Gastrocnemius medialis (tissue), 4 donors: Measurements from ENCODE around the gene HIVEP3. TPM values are rescaled to one million over a fixed set of nuclear protein-coding genes. Genes with fewer than 3 reads are reported as not detected.
A peak's percentile ranks its signal among the peaks of the same experiment; 100 is the strongest.

Source experiments
- ATAC-seq, 2 donors: fragments of 150-250 bp; one replicate each; pipeline ENCODE4 v1.9.1; 2016
- DNase-seq, 2 donors: peaks; one replicate each; pipeline ENCODE4 v3.0.0-alpha.2; 2019
- H3K27ac ChIP-seq, 4 donors: fragments of 200-600 bp; sonication (generic); 1 replicate in 1 of 4; 2 replicates in 3 of 4; pipeline ENCODE4 v1.5.1; 2016 to 2018; ENCODE audit warnings: mild to moderate bottlenecking in 2 of 4, moderate library complexity in 1 of 4
- H3K27me3 ChIP-seq, 3 donors: fragments of 200-600 bp; sonication (generic) in 2 of 3; 1 replicate in 1 of 3; 2 replicates in 2 of 3; pipeline versions ENCODE4 v1.5.1 to v1.6.0; 2016 to 2019; ENCODE audit warnings: mild to moderate bottlenecking in 1 of 3, moderate library complexity in 1 of 3
- H3K36me3 ChIP-seq, 2 donors: fragments of 200-600 bp; sonication (generic) in 1 of 2; one replicate each; pipeline ENCODE4 v1.5.1; 2017 to 2018
- H3K4me1 ChIP-seq, 2 donors: fragments of 200-600 bp; sonication (generic) in 1 of 2; one replicate each; pipeline ENCODE4 v1.5.1; 2016 to 2017; ENCODE audit warnings: mild to moderate bottlenecking in 2 of 2
- H3K4me3 ChIP-seq, 4 donors: fragments of 200-600 bp; sonication (generic) in 3 of 4; 1 replicate in 1 of 4; 2 replicates in 3 of 4; pipeline ENCODE4 v1.5.1; 2016 to 2019; ENCODE audit warnings: mild to moderate bottlenecking in 2 of 4
- H3K9me3 ChIP-seq, 3 donors: fragments of 200-600 bp; sonication (generic) in 2 of 3; 1 replicate in 1 of 3; 2 replicates in 2 of 3; pipeline ENCODE4 v1.5.1; 2016 to 2019
- POLR2A ChIP-seq, 2 donors: fragments of 450-650 bp; IDR thresholded peaks; one replicate each; pipeline ENCODE4 v1.6.1; 2017; ENCODE audit warnings: antibody characterized with exemption in 2 of 2, mild to moderate bottlenecking in 2 of 2, moderate library complexity in 2 of 2
- in situ Hi-C, 4 donors: fragments of 200-750 bp; cut with MboI; loops; one replicate each; pipeline versions ENCODE4 v1.15.0 to v1.8.0; 2017; ENCODE audit warnings: low sequenced_read_pairs in 4 of 4
- intact Hi-C: fragments of 100-400 bp; cut with DNase I; formaldehyde crosslinking; loops from one replicate; pipeline ENCODE4 v1.15.1; 2023; ENCODE audit warnings: low total_unique reads
- total RNA-seq, 4 donors: library from RNA; depleted of rRNA; stranded (reverse); fragments of >200 nt; gene quantifications; one replicate each; pipeline versions ENCODE4 v1.1.0 to v1.2.3, GENCODE V29; 2016
- TF ChIP-seq, protein P1 (sequence below), 5 experiments: fragments of 450-650 bp in 3 of 5; fragments of 200-600 bp in 2 of 5; sonication (generic) in 2 of 5; IDR thresholded peaks in 4 of 5; conservative IDR thresholded peaks in 1 of 5; 1 replicate in 4 of 5; 2 replicates in 1 of 5; pipeline ENCODE4 v1.5.1; 2016 to 2019; ENCODE audit warnings: antibody characterized with exemption in 5 of 5, mild to moderate bottlenecking in 3 of 5, moderate library complexity in 3 of 5

Gene HIVEP3
- total RNA-seq, 4 donors from 2014 or later, result 0.80 to 1.8 (median 1.3) TPM

DNA sequence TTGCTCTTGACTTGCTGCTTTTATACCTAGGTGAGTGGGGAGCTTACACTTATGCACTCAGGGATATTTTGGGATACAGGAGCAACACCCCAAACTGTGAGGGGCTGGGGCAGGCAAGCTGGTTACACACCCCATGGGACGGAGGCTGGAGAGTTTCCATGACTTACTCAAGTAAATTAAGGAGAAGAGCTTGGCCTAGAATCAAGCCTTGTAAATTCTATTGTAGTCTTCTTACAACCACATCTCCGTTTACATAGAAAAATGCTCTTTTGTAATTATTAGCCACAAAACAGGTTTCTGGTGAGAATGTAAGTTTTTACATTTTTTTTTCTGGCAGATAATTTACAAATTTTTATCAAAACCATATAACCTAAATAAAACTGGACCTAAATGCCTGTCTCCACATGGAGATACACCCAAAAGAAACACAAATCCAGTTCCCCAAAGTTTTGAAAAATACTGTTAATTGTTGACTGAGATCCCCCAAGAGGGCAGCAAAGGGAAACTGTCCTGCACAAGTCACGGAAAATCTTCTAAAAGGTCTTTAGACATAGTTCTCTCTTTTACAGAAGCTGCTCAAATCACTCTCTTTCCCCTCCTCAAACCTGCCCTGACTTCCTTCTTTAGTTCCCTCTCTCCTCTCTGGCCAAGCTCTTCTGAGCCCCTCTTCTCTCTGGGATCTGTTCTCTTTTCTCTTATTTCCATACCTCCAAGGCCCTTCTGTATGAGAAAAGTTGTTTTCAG is 134.0 kb downstream of the HIVEP3 start:
- Histone ChIP-seq H3K4me1 (peaks cover 5 to 22% of the 10 kb centered on the region in 2 donors), H3K27ac (no peak overlapping the region), H3K27me3 (no peaks in the 10 kb centered on the region), H3K9me3 (no peaks in the 10 kb centered on the region), H3K4me3 (no peak overlapping the region), H3K36me3 (no peaks in the 10 kb centered on the region)
- TF ChIP-seq, protein P1, sequence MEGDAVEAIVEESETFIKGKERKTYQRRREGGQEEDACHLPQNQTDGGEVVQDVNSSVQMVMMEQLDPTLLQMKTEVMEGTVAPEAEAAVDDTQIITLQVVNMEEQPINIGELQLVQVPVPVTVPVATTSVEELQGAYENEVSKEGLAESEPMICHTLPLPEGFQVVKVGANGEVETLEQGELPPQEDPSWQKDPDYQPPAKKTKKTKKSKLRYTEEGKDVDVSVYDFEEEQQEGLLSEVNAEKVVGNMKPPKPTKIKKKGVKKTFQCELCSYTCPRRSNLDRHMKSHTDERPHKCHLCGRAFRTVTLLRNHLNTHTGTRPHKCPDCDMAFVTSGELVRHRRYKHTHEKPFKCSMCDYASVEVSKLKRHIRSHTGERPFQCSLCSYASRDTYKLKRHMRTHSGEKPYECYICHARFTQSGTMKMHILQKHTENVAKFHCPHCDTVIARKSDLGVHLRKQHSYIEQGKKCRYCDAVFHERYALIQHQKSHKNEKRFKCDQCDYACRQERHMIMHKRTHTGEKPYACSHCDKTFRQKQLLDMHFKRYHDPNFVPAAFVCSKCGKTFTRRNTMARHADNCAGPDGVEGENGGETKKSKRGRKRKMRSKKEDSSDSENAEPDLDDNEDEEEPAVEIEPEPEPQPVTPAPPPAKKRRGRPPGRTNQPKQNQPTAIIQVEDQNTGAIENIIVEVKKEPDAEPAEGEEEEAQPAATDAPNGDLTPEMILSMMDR (IDR thresholded peaks at IDR 0.05 in 4 of 5, conservative IDR thresholded peaks at IDR 0.05 in 1 of 5), result no peak
- TF ChIP-seq POLR2A (IDR thresholded peaks at IDR 0.05), result no peak
- intact Hi-C loops, result no loop called here
- in situ Hi-C loops, result no loop called here
- no peak for DNase-seq
- no peak for ATAC-seq

DNA sequence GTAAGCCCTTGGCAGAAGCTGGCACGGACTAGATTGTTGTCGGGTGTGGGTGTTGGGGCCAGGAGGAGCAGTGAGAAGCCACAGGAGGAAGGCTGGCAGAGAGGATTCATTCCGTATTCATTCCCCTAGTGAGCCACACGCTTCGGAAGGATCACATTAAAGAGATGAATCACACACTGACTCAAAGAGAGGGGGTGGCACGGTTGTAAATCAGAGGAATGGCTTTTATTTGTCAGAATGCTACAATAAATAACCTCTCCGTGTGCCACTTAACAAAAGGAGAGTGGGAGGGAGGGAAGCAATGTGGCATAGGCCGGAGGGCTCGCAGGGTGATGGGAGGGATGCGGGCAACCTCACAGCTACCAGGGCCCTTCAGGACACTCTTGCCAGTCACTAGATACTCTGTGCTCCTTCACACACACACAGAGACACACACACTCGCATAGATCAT is 135.5 kb downstream of the HIVEP3 start:
- ATAC-seq, result peak; percentile 93 to 98
- in situ Hi-C loops, result no loop called here
- no peak for TF ChIP-seq POLR2A (IDR thresholded peaks at IDR 0.05)
- TF ChIP-seq, protein P1 (IDR thresholded peaks at IDR 0.05 in 4 of 5, conservative IDR thresholded peaks at IDR 0.05 in 1 of 5), result no peak

DNA sequence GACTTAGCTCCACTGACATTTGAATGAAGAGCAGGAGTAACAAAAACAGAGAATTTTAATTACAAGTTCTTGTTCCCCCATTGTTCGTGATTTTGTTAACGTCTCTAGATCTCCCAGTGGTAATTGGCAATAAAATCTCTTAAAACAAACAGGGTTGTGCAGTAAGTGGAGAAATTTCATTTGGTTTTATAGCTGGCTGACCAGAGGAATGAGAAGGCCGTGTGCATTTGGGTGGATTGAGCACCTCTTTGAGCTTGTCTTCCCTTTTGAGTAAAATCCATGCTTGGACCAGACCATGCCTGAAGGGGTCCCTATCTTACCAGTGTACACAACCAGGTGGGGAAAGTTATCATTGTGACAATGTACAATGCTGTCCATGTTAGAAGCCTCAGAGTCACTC is 137.8 kb downstream of the HIVEP3 start:
- in situ Hi-C loops (no loop called here), intact Hi-C loops (no loop called here)
- no peak for TF ChIP-seq POLR2A (IDR thresholded peaks at IDR 0.05)
- TF ChIP-seq, protein P1 (IDR thresholded peaks at IDR 0.05 in 4 of 5, conservative IDR thresholded peaks at IDR 0.05 in 1 of 5), result no peak
- Histone ChIP-seq H3K9me3 (no peaks in the 10 kb centered on the region), H3K27me3 (no peaks in the 10 kb centered on the region), H3K4me1 (peaks cover 9 to 34% of the 10 kb centered on the region in 2 donors), H3K36me3 (no peaks in the 10 kb centered on the region), H3K4me3 (no peak overlapping the region), H3K27ac (no peak overlapping the region)
- DNase-seq (no peak), ATAC-seq (no peak)

More for the DNA sequence above, 135.5 kb downstream of the HIVEP3 start:
- Histone ChIP-seq H3K4me1 (peaks cover 5 to 22% of the 10 kb centered on the region in 2 donors), H3K36me3 (no peaks in the 10 kb centered on the region), H3K27me3 (no peaks in the 10 kb centered on the region), H3K27ac (peak overlapping the region; percentile 20 to 78 (median 69)), H3K4me3 (no peak overlapping the region), H3K9me3 (no peaks in the 10 kb centered on the region)
- peak; percentile 62 to 73 for DNase-seq
- intact Hi-C loops, result no loop called here

DNA sequence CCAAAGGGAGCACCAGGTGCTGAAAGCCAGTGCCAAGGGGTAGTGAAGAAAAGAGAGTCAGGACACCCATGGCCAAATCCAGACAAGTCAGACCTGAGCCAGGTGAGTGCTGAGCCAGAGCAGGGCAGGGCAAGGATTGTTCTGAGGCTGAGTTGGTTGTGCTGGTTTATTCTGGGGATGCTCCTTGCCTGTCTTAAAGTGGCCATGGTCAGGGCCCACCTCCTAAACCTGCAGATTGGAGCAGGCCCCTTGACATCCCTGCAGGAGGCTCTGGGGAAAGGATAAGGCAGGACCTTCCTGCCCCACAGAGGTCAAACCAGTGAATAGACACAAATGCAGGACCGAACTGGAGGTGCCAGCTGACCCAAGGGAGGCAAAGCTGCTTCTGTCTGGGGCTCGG is 138.4 kb downstream of the HIVEP3 start:
- Histone ChIP-seq H3K36me3 (no peaks in the 10 kb centered on the region), H3K27me3 (no peaks in the 10 kb centered on the region), H3K4me3 (no peak overlapping the region), H3K9me3 (no peaks in the 10 kb centered on the region), H3K27ac (no peak overlapping the region), H3K4me1 (peaks cover 9 to 29% of the 10 kb centered on the region in 2 donors)
- in situ Hi-C loops (no loop called here), intact Hi-C loops (no loop called here)
- no peak for DNase-seq
- ATAC-seq, result no peak
- no peak for TF ChIP-seq POLR2A (IDR thresholded peaks at IDR 0.05)
- TF ChIP-seq, protein P1 (IDR thresholded peaks at IDR 0.05 in 4 of 5, conservative IDR thresholded peaks at IDR 0.05 in 1 of 5), result no peak
